T-cell (primary cell): ENCODE measurements around the gene MAP3K14. TPM values are rescaled to one million over a fixed set of nuclear protein-coding genes. Genes with fewer than 3 reads are reported as not detected.

Experiments used
- ATAC-seq, 4 experiments: fragments of 200-7000 bp in 3 of 4; fragments of 150-1000 bp in 1 of 4; cut with Tn5 transposase; replicated peaks in 1 of 4; 1 replicate in 3 of 4; 2 replicates in 1 of 4; pipeline ENCODE4 v1.10.0; 2021; ENCODE audit warnings: moderate library complexity in 3 of 4, mild to moderate bottlenecking in 2 of 4, moderate number of reproducible peaks in 1 of 4
- CTCF ChIA-PET, 2 donors: fragments of 300-600 bp; sonication (Branson Sonifier 250); formaldehyde crosslinking; loops; one replicate each; lab custom pipeline; 2022; ENCODE audit warnings: antibody characterized with exemption in 2 of 2; lab: Charles Lee
- POLR2A ChIA-PET, 2 donors: fragments of 300-600 bp; sonication (Branson Sonifier 250); formaldehyde crosslinking; loops; one replicate each; lab custom pipeline; 2022; ENCODE audit warnings: antibody characterized with exemption in 2 of 2; lab: Charles Lee
- DNase-seq, 35 experiments: peaks; one replicate each; pipeline versions ENCODE4 v3.0.0 to v3.0.0-alpha.2; 2013 to 2023
- H3K27ac ChIP-seq: one replicate; pipeline ENCODE4 v1.5.1; 2013; ENCODE audit warnings: low read length
- H3K27me3 ChIP-seq, 2 experiments: replicated peaks in 1 of 2; 1 replicate in 1 of 2; 2 replicates in 1 of 2; pipeline versions ENCODE4 v1.6.1 to v1.7.0; 2013; ENCODE audit warnings: low read length in 1 of 2, mixed read lengths in 1 of 2; ENCODE audit not compliant: control insufficient read depth in 2 of 2, insufficient read depth in 2 of 2; ENCODE audit errors: extremely low read depth in 1 of 2
- H3K36me3 ChIP-seq, 2 donors: 1 replicate in 1 of 2; 2 replicates in 1 of 2; pipeline versions ENCODE4 v1.6.1 to v1.7.0; 2013; ENCODE audit warnings: low read length in 1 of 2; ENCODE audit not compliant: control insufficient read depth in 2 of 2, insufficient read depth in 1 of 2; ENCODE audit errors: extremely low read depth in 1 of 2
- H3K4me1 ChIP-seq, 2 experiments: 1 replicate in 1 of 2; 2 replicates in 1 of 2; pipeline versions ENCODE4 v1.6.1 to v1.7.0; 2013; ENCODE audit warnings: low read length in 2 of 2, mixed read lengths in 1 of 2; ENCODE audit not compliant: insufficient read depth in 2 of 2, control insufficient read depth in 1 of 2; ENCODE audit errors: extremely low read depth in 1 of 2
- H3K4me3 ChIP-seq, 2 donors: 1 replicate in 1 of 2; 2 replicates in 1 of 2; pipeline versions ENCODE4 v1.5.1 to v1.7.0; 2013; ENCODE audit warnings: mild to moderate bottlenecking in 2 of 2, low read length in 1 of 2, moderate library complexity in 1 of 2; ENCODE audit not compliant: control insufficient read depth in 1 of 2; ENCODE audit errors: extremely low read depth in 1 of 2
- H3K9me3 ChIP-seq: 2 replicates; pipeline ENCODE4 v1.7.0; 2013
- H3K27ac Mint-ChIP-seq, 2 donors: one replicate each; pipeline ENCODE4 v1.8.0; 2020 to 2021; ENCODE audit warnings: mild to moderate bottlenecking in 2 of 2, mixed read lengths in 2 of 2
- H3K27me3 Mint-ChIP-seq, 2 donors: one replicate each; pipeline ENCODE4 v1.8.0; 2021 to 2022; ENCODE audit warnings: mixed read lengths in 2 of 2
- H3K36me3 Mint-ChIP-seq: one replicate; pipeline ENCODE4 v1.8.0; 2021; ENCODE audit warnings: mixed read lengths
- H3K4me1 Mint-ChIP-seq, 3 donors: one replicate each; pipeline ENCODE4 v1.8.0; 2020 to 2022; ENCODE audit warnings: mixed read lengths in 3 of 3, mild to moderate bottlenecking in 1 of 3
- H3K4me3 Mint-ChIP-seq, 3 donors: one replicate each; pipeline ENCODE4 v1.8.0; 2020 to 2022; ENCODE audit warnings: mild to moderate bottlenecking in 3 of 3, mixed read lengths in 3 of 3, moderate library complexity in 3 of 3
- H3K9me3 Mint-ChIP-seq, 3 donors: one replicate each; pipeline ENCODE4 v1.8.0; 2020 to 2022; ENCODE audit warnings: mixed read lengths in 3 of 3
- WGBS: methylation state at CpG from one replicate; pipeline ENCODE4 v1.1.5; 2013; ENCODE audit warnings: missing lambda C conversion rate; ENCODE audit not compliant: insufficient coverage; 5-methylcytosine and 5-hydroxymethylcytosine counted together
- total RNA-seq, 35 experiments: library from RNA in 6 of 35; stranded (reverse) in 6 of 35; fragments of 120-200 nt in 1 of 35; gene quantifications; one replicate each; pipeline versions ENCODE4 v1.2.1 to v1.2.4 and lab custom pipeline; 2013 to 2026

The MAP3K14 gene
- total RNA-seq, 5 donors from 2014 or later (not counting 1 experiment from before 2014, with no cell fraction given), result 34.4 to 49.8 (median 42.8) TPM

DNA sequence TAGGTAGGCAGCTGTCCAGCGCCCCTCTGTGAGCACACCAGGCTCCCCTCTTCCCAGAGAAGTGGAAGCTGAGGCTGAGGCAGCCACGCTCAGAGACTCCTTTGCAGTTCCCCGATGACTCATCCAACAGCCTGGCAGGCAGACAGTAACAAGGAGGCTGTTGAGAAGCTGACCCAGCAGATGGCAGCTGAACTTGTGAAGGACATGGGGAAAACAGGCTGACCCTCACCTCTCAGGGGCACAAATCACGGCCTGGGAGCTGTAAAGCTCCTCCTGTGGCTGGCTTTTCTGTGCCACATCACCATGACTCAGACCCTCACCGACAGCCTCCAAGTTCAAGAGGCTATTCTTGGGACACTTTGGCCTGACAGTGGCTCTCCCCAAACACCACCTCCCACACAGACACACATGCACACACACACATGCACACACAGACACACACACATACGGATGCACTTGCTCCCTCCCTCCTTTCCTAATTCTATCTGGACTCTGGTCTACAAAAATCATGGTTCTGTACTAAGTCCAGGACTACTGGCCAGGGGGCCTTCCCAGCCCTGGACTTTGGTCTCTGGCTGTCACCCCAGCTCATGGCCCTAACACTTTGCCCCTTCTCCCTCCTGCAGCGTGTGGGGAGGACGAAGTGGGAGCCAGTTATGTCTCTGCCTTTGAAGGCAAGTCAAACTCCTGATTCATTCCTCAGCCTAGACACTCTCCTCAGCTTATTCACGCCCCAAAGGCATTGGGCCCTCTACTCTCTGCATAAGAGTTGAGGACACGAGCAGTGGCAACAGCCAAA is 23.2 kb downstream of the MAP3K14 start:
- Histone ChIP-seq H3K27me3 (no peaks in the 10 kb centered on the region), H3K9me3 (no peaks in the 10 kb centered on the region), H3K27ac (peak overlapping the region; percentile 5), H3K36me3 (peaks cover 11 to 58% of the 10 kb centered on the region in 2 donors), H3K4me3 (no peak overlapping the region), H3K4me1 (peaks cover 0 to 47% of the 10 kb centered on the region in 2 experiments)
- ATAC-seq (peak in 3 of 4 experiments; percentile 29 to 43 (median 37)), DNase-seq (no peak)
- 83% methylated on average over 7 of the region's 10 CpGs for WGBS
- ChIA-PET CTCF (no interaction called here), POLR2A (interaction anchor here in 1 of 2 donors (0.7 kb wide), 1 partner anchor 19 kb away, joined by 3 read pairs; no protein-coding TSS in a partner anchor)
- Mint-ChIP-seq H3K4me3 (no peak overlapping the region), H3K27ac (peak overlapping the region; percentile 71 to 80), H3K4me1 (peaks cover 59 to 74% (median 61%) of the 10 kb centered on the region in 3 donors), H3K36me3 (peaks cover 19% of the 10 kb centered on the region), H3K9me3 (no peaks in the 10 kb centered on the region), H3K27me3 (no peaks in the 10 kb centered on the region)

DNA sequence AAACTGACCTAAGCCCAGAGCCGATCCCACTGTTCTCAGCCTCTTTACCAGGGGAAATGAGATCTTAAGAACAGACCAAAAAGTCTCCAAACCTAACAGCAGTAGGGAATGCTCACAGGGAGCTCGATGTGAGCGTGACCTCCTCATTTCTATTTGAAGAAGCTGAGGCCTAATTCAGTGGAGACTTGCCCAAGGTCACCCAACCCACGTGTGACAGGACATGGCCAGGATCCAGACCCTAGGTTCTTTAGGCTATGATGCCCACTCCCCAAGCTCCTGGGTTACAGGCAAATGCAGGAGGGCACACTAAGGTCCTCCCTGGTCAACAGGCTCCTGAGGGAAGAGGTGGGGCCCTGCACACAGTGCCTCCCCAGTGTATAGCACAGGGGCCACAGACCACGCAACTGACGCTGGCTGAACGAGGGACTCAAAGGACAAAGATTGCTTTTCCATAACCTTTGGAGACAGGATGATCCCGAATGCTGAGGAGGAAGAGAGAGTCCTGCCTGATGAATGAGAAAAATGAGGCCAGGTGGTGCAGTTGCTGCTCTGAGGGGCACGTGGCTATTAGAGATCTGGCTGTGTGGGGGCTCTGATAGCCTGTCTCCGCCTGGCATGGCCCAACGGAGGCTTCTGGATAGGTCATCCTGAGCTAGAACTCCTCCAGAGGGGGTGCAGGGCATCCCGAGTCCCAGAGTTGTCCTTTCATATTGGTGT is 24.0 kb downstream of the MAP3K14 start:
- no peak for ATAC-seq
- Histone ChIP-seq H3K9me3 (no peaks in the 10 kb centered on the region), H3K4me3 (no peak overlapping the region), H3K27ac (no peak overlapping the region), H3K4me1 (peaks cover 0 to 44% of the 10 kb centered on the region in 2 experiments), H3K36me3 (peaks cover 11 to 61% of the 10 kb centered on the region in 2 donors), H3K27me3 (no peaks in the 10 kb centered on the region)
- POLR2A ChIA-PET, result interaction anchor here in 1 of 2 donors (0.7 kb wide), 1 partner anchor 19 kb away, joined by 3 read pairs; no protein-coding TSS in a partner anchor
- H3K4me3 Mint-ChIP-seq, result no peak overlapping the region
- H3K4me1 Mint-ChIP-seq, result peaks cover 51 to 66% (median 54%) of the 10 kb centered on the region in 3 donors
- CTCF ChIA-PET, result no interaction called here
- H3K27me3 Mint-ChIP-seq, result no peaks in the 10 kb centered on the region
- H3K9me3 Mint-ChIP-seq, result no peaks in the 10 kb centered on the region
- DNase-seq, result no peak
- H3K36me3 Mint-ChIP-seq, result peaks cover 12% of the 10 kb centered on the region
- WGBS, result 93% methylated on average over 11 of the region's 12 CpGs
- peak overlapping the region; percentile 58 to 80 for H3K27ac Mint-ChIP-seq

DNA sequence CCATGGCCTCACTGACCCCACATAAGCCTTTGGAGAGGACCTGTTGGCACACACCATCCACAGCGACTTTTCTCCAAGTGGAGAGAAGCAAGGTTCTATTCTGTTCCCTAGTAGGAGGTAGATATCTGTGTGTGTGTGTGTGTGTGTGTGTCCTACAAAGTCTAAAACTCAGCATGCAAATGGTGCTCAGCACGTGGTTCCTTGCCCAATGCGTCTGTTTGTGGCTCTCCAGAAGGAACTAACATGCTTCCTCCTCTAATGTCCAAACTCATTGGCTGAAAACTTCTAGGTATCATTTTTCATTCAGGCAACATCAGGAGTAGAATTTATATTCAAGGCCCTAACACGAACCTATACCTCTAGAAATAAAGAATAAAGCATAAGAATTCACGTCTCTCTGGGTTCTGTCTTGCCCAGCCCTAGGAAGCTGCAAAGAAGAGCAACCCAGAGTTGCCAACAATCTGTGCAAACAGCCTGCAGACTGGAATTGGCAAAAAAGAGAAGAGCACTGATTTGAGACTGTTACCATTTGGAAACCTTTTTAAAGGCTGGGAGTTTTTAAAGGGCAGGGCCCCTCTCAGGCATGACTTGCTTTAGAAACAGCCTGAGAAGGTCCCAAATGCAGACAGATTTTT is 25.5 kb downstream of the MAP3K14 start:
- peaks cover 21% of the 10 kb centered on the region for H3K36me3 Mint-ChIP-seq
- ATAC-seq (no peak), DNase-seq (no peak)
- no peak overlapping the region for H3K4me3 Mint-ChIP-seq
- H3K27me3 Mint-ChIP-seq, result no peaks in the 10 kb centered on the region
- ChIA-PET CTCF (no interaction called here), POLR2A (interaction anchor here in 1 of 2 donors (0.6 kb wide), 1 partner anchor 21 kb away, joined by 3 read pairs; no protein-coding TSS in a partner anchor)
- peaks cover 35 to 53% (median 41%) of the 10 kb centered on the region in 3 donors for H3K4me1 Mint-ChIP-seq
- WGBS, result 90% methylated on average over 2 of the region's 5 CpGs
- Histone ChIP-seq H3K4me3 (no peak overlapping the region), H3K4me1 (peaks cover 0 to 35% of the 10 kb centered on the region in 2 experiments), H3K27ac (no peak overlapping the region), H3K9me3 (no peaks in the 10 kb centered on the region), H3K36me3 (peaks cover 9 to 71% of the 10 kb centered on the region in 2 donors), H3K27me3 (no peaks in the 10 kb centered on the region)
- H3K9me3 Mint-ChIP-seq, result no peaks in the 10 kb centered on the region
- H3K27ac Mint-ChIP-seq, result peak overlapping the region; percentile 70 to 77

DNA sequence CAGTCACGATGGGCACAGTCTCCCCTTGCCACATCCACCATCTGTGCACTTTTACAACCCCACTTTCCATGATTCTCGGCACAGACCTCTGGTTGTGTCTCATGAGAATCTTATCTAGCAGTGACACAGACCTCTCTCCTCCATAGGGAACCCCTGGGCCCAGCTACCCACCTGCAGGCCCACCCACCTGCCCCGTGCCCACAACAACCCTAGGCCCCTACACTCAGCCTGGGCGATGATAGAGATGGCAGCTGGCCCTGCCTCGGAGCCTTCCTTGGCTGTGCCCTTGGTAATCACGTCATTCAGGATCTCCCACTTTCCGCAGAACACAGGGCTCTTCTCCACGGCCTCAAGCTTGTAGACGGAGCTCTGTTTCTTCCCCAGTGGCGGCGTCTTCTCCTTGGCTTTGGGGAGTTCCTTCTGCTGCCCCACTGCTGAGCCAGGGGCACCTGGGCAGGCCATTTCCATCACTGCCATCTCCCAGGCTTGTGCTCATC is 26.5 kb downstream of the MAP3K14 start:
- Histone ChIP-seq H3K27ac (no peak overlapping the region), H3K4me1 (peaks cover 0 to 25% of the 10 kb centered on the region in 2 experiments), H3K36me3 (peaks cover 11 to 71% of the 10 kb centered on the region in 2 donors), H3K27me3 (no peaks in the 10 kb centered on the region), H3K4me3 (no peak overlapping the region), H3K9me3 (no peaks in the 10 kb centered on the region)
- no peak for DNase-seq
- peak overlapping the region; percentile 16 to 19 for H3K27ac Mint-ChIP-seq
- ChIA-PET POLR2A (no interaction called here), CTCF (interaction anchor here in 1 of 2 donors (0.7 kb wide), 1 partner anchor 139 kb away, joined by 3 read pairs; no protein-coding TSS in a partner anchor)
- H3K4me3 Mint-ChIP-seq, result no peak overlapping the region
- no peaks in the 10 kb centered on the region for H3K9me3 Mint-ChIP-seq
- peaks cover 24% of the 10 kb centered on the region for H3K36me3 Mint-ChIP-seq
- 98% methylated on average over 11 of the region's 11 CpGs for WGBS
- ATAC-seq, result no peak
- peaks cover 26 to 44% (median 31%) of the 10 kb centered on the region in 3 donors for H3K4me1 Mint-ChIP-seq
- no peaks in the 10 kb centered on the region for H3K27me3 Mint-ChIP-seq

- no peak overlapping the region for H3K27ac ChIP-seq
- peaks cover 24% of the 10 kb centered on the region for H3K36me3 Mint-ChIP-seq
- ATAC-seq (no peak), DNase-seq (no peak)
- peaks cover 0 to 21% of the 10 kb centered on the region in 2 experiments for H3K4me1 ChIP-seq
- H3K27me3 ChIP-seq, result no peaks in the 10 kb centered on the region
- no peak overlapping the region for H3K4me3 Mint-ChIP-seq
- no peaks in the 10 kb centered on the region for H3K9me3 Mint-ChIP-seq
- H3K4me3 ChIP-seq, result no peak overlapping the region
- H3K4me1 Mint-ChIP-seq, result peaks cover 22 to 38% (median 28%) of the 10 kb centered on the region in 3 donors
- no peaks in the 10 kb centered on the region for H3K27me3 Mint-ChIP-seq
- ChIA-PET POLR2A (no interaction called here), CTCF (interaction anchor here in 1 of 2 donors (0.8 to 1.0 kb wide), 2 partner anchors 13 to 96 kb away, joined by 3 read pairs; no protein-coding TSS in a partner anchor)
- H3K36me3 ChIP-seq, result peaks cover 11 to 75% of the 10 kb centered on the region in 2 donors
- no peaks in the 10 kb centered on the region for H3K9me3 ChIP-seq
- H3K27ac Mint-ChIP-seq, result peak overlapping the region; percentile 16 to 19
- 93% methylated on average over 8 of the region's 15 CpGs for WGBS
These were observed 27.2 kb downstream of the MAP3K14 start for GRCh38 chr17:45289301-45290268.
